HepG2 (cell line): ENCODE data around the gene NKD1. TPM values are rescaled to one million over a fixed set of nuclear protein-coding genes. Genes with fewer than 3 reads are reported as not detected.

Experiments used
- ATF1 ChIP-seq: IDR thresholded peaks from 2 replicates; pipeline ENCODE4 v1.6.1; 2016; ENCODE audit warnings: mild to moderate bottlenecking, control low read depth
- HMG20A ChIP-seq: IDR thresholded peaks from 2 replicates; pipeline ENCODE4 v1.6.1; 2016; ENCODE audit warnings: borderline replicate concordance
- JARID2 ChIP-seq: sonication (generic); formaldehyde crosslinking; IDR thresholded peaks from 2 replicates; pipeline ENCODE4 v1.8.1; 2023; ENCODE audit warnings: missing genetic modification reagents, inconsistent platforms; ENCODE audit not compliant: insufficient replicate concordance
- POLR2A ChIP-seq, 2 experiments: IDR thresholded peaks; 2 replicates each; pipeline ENCODE4 v1.6.1; 2011; ENCODE audit warnings: low read depth in 2 of 2, low read length in 2 of 2, mild to moderate bottlenecking in 1 of 2, moderate library complexity in 1 of 2; ENCODE audit not compliant: insufficient read depth in 1 of 2
- STAG1 ChIP-seq: sonication (generic); formaldehyde crosslinking; IDR thresholded peaks from 2 replicates; pipeline ENCODE4 v1.4.0; 2020; ENCODE audit warnings: missing genetic modification reagents
- ZC3H13 ChIP-seq: sonication (generic); formaldehyde crosslinking; IDR thresholded peaks from 2 replicates; pipeline ENCODE4 v1.8.1; 2023; ENCODE audit warnings: mild to moderate bottlenecking, missing genetic modification reagents, moderate library complexity
- ZNF552 ChIP-seq: sonication (generic); formaldehyde crosslinking; IDR thresholded peaks from 2 replicates; pipeline ENCODE4 v1.9.0; 2022; ENCODE audit warnings: missing genetic modification reagents, mild to moderate bottlenecking, borderline replicate concordance
- ZNF878 ChIP-seq: sonication (generic); formaldehyde crosslinking; IDR thresholded peaks from 2 replicates; pipeline ENCODE4 v1.8.1; 2023; ENCODE audit warnings: mild to moderate bottlenecking, missing genetic modification reagents, moderate library complexity
- polyA plus RNA-seq, 8 experiments: library from polyadenylated mRNA; depleted of rRNA in 3 of 8; stranded (reverse) in 7 of 8; unstranded in 1 of 8; fragments of >200 nt; fragmentation: Illumina TruSeq in 4 of 8; extraction: Trizol in 4 of 8; gene quantifications; 2 replicates each; pipeline versions ENCODE4 v1.2.1 to v1.2.3, GENCODE V29; 2011 to 2016; ENCODE audit warnings: low read depth in 4 of 8, missing spikeins in 1 of 8, mixed read lengths in 1 of 8; ENCODE audit not compliant: insufficient read depth in 1 of 8
- total RNA-seq, 5 experiments: library from RNA; depleted of rRNA; stranded (reverse); fragments of >200 nt; fragmentation: Illumina TruSeq; extraction: Trizol; gene quantifications; 2 replicates each; pipeline ENCODE4 v1.2.3, GENCODE V29; 2016; ENCODE audit warnings: low read depth in 1 of 5
- TF ChIP-seq, protein P1 (sequence below): sonication (generic); formaldehyde crosslinking; IDR thresholded peaks from 2 replicates; pipeline ENCODE4 v1.5.0; 2020; ENCODE audit warnings: mild to moderate bottlenecking, missing genetic modification reagents
- TF ChIP-seq, protein P2 (sequence below): sonication (generic); formaldehyde crosslinking; IDR thresholded peaks from 2 replicates; pipeline ENCODE4 v1.4.0; 2020; ENCODE audit warnings: missing genetic modification reagents

The NKD1 gene
- total and polyA plus RNA-seq, 2 of the 13 experiments (the other 11 are each of a cell fraction or from before 2014, with no cell fraction given) = 70.4 to 121 TPM

DNA sequence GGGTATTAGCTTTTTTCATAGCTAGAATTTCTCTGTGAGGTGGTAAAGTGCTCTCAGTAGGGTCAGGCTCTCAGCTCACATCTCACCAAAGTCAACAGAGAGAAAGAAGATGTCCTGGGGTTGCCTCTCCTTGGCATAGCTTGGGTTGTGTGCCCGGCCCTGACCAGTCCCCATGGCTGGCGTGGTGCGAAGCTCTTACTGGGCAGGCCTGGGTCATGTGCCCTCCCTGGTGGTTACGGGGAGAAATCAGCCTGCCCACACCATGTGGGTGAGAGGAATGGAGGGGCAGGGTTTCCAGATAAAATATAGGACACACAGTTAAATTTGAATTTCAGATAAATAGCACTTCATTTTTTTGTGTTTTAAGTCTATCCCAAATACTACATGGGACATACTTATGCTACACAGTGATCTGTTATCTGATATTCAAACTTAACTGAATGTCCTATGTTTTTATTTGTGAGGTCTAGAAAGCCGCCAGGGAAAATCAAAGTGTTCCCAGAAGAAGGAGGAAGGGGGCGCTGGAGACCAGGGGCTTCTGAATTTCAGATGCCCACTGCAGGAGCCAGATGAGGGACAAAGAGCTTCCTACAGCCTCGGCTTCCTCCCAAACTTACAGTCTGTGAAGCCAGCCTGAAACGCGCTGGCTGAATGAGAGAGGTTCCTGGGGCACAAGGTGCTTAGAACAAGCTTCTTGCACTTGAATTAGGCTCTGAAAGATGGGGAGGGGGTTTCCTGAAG lies 45.4 kb downstream of the NKD1 start (continued):
- TF ChIP-seq JARID2 (CRISPR knock-in tag) (no peak), ATF1 (CRISPR knock-in tag) (no peak), ZNF552 (CRISPR knock-in tag) (no peak), POLR2A (IDR thresholded peaks at IDR 0.05; ENCODE audit: insufficient read depth in 1 of 2, low read depth in 2 of 2, low read length in 2 of 2) (0 out of 4 replicates have a peak, but pooled peaks of 1 of the 2 experiments have one; percentile 23), HMG20A (CRISPR knock-in tag) (no peak), ZC3H13 (CRISPR knock-in tag) (no peak; the same call in 1 of the 2 replicates), STAG1 (CRISPR knock-in tag) (0 out of 2 replicates have a peak, but pooled peaks have one; percentile 20), ZNF878 (CRISPR knock-in tag) (no peak)
- TF ChIP-seq, protein P1, sequence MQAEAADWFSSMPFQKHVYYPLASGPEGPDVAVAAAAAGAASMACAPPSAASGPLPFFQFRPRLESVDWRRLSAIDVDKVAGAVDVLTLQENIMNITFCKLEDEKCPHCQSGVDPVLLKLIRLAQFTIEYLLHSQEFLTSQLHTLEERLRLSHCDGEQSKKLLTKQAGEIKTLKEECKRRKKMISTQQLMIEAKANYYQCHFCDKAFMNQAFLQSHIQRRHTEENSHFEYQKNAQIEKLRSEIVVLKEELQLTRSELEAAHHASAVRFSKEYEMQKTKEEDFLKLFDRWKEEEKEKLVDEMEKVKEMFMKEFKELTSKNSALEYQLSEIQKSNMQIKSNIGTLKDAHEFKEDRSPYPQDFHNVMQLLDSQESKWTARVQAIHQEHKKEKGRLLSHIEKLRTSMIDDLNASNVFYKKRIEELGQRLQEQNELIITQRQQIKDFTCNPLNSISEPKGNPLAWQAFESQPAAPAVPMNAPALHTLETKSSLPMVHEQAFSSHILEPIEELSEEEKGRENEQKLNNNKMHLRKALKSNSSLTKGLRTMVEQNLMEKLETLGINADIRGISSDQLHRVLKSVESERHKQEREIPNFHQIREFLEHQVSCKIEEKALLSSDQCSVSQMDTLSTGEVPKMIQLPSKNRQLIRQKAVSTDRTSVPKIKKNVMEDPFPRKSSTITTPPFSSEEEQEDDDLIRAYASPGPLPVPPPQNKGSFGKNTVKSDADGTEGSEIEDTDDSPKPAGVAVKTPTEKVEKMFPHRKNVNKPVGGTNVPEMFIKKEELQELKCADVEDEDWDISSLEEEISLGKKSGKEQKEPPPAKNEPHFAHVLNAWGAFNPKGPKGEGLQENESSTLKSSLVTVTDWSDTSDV (CRISPR knock-in tag) = no peak
- TF ChIP-seq, protein P2, sequence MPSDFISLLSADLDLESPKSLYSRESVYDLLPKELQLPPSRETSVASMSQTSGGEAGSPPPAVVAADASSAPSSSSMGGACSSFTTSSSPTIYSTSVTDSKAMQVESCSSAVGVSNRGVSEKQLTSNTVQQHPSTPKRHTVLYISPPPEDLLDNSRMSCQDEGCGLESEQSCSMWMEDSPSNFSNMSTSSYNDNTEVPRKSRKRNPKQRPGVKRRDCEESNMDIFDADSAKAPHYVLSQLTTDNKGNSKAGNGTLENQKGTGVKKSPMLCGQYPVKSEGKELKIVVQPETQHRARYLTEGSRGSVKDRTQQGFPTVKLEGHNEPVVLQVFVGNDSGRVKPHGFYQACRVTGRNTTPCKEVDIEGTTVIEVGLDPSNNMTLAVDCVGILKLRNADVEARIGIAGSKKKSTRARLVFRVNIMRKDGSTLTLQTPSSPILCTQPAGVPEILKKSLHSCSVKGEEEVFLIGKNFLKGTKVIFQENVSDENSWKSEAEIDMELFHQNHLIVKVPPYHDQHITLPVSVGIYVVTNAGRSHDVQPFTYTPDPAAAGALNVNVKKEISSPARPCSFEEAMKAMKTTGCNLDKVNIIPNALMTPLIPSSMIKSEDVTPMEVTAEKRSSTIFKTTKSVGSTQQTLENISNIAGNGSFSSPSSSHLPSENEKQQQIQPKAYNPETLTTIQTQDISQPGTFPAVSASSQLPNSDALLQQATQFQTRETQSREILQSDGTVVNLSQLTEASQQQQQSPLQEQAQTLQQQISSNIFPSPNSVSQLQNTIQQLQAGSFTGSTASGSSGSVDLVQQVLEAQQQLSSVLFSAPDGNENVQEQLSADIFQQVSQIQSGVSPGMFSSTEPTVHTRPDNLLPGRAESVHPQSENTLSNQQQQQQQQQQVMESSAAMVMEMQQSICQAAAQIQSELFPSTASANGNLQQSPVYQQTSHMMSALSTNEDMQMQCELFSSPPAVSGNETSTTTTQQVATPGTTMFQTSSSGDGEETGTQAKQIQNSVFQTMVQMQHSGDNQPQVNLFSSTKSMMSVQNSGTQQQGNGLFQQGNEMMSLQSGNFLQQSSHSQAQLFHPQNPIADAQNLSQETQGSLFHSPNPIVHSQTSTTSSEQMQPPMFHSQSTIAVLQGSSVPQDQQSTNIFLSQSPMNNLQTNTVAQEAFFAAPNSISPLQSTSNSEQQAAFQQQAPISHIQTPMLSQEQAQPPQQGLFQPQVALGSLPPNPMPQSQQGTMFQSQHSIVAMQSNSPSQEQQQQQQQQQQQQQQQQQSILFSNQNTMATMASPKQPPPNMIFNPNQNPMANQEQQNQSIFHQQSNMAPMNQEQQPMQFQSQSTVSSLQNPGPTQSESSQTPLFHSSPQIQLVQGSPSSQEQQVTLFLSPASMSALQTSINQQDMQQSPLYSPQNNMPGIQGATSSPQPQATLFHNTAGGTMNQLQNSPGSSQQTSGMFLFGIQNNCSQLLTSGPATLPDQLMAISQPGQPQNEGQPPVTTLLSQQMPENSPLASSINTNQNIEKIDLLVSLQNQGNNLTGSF = no peak
